B cell (primary cell): Measurements from ENCODE around the gene FHIT.

ENCODE experiments used
- EZH2 ChIP-seq: IDR thresholded peaks from 2 replicates; pipeline ENCODE4 v1.6.1; 2012; ENCODE audit warnings: borderline replicate concordance, low read depth, mild to moderate bottlenecking, moderate library complexity, low read length; ENCODE audit not compliant: insufficient read depth, poor library complexity, severe bottlenecking
- TF ChIP-seq, protein P1 (sequence below): fragments of 200-600 bp; IDR thresholded peaks from one replicate; pipeline ENCODE4 v1.8.0; 2022; ENCODE audit warnings: antibody characterized with exemption, mild to moderate bottlenecking

DNA sequence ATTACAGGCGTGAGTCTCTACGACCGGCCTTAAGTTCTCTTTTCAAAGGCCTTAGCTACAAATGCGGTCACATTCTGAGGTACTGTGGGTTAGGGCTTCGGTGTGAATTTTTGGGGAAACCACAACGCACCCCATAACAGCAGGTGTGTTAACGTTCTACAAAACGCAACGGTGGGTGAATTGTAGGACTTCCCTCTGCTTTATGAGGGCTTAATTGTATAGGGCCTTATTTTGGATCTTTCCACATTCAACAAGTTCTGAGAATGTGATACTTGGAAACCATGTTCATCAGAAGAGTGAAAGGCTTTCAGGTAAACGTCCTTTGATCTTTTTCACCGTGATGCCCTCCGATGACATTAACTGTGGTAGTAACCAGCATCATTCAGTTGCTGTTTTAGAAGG is 1202.8 kb downstream of the FHIT start:
- TF ChIP-seq EZH2 = no peak
- TF ChIP-seq, protein P1, sequence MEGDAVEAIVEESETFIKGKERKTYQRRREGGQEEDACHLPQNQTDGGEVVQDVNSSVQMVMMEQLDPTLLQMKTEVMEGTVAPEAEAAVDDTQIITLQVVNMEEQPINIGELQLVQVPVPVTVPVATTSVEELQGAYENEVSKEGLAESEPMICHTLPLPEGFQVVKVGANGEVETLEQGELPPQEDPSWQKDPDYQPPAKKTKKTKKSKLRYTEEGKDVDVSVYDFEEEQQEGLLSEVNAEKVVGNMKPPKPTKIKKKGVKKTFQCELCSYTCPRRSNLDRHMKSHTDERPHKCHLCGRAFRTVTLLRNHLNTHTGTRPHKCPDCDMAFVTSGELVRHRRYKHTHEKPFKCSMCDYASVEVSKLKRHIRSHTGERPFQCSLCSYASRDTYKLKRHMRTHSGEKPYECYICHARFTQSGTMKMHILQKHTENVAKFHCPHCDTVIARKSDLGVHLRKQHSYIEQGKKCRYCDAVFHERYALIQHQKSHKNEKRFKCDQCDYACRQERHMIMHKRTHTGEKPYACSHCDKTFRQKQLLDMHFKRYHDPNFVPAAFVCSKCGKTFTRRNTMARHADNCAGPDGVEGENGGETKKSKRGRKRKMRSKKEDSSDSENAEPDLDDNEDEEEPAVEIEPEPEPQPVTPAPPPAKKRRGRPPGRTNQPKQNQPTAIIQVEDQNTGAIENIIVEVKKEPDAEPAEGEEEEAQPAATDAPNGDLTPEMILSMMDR = no peak
